HG03045 (cell line): ENCODE results near the gene CDCP2.
"Not testable (repeated sequence)": the region's sequence is repeated elsewhere in the genome, so short reads cannot be mapped to it uniquely, and the experiment has no call there.

ENCODE experiments used
- ATAC-seq: cut with Tn5 transposase; IDR thresholded peaks from one replicate; pipeline ENCODE4 v1.9.1; 2021; ENCODE audit warnings: mild to moderate bottlenecking, moderate library complexity; ENCODE audit not compliant: unreplicated experiment

Gene CDCP2

GRCh38 chr1:54118704-54119103 is 34.1 kb downstream of the CDCP2 start:
- ATAC-seq = no peak

- no peak for ATAC-seq
These were observed 34.8 kb downstream of the CDCP2 start for GRCh38 chr1:54117815-54118563.

- no peak for ATAC-seq
These were observed 37.3 kb downstream of the CDCP2 start for GRCh38 chr1:54115520-54115919.

GRCh38 chr1:54114955-54115354 is 37.8 kb downstream of the CDCP2 start:
- ATAC-seq = no peak

- ATAC-seq = no peak
These were observed 38.8 kb downstream of the CDCP2 start for GRCh38 chr1:54114001-54114400.

DNA sequence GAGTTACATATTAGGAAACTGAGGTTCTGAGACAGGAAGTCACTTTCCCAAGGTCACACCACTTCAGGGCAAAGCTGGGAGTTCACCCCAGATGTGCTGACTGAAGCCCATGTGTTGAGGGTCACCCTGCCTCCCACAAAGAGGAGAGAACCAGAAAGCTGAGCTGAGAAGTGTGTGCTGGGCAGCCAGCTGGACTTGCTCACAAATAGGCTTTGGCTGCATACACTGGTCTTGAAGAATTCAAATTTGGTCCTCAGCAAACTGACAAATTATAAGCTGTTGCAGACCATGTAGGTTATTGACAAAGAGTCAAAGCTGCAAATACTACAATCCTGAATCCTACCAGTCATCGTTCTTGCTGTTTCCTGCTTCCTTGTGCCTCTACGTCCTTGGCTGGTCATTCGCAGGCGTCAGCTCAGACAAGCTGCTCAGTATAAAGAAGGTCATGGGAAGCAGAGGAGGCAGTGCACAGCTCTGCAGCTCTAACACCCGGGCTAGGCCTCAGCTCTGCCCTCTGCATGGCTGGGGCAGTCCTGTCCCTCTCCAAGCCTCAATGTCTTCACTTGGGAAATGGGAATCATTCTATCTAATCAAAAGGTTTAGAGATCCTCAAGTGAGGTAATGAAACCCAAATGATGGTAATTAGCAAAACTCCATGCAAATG is 40.0 kb downstream of the CDCP2 start:
- ATAC-seq = no peak

- no peak for ATAC-seq
These were observed 40.8 kb downstream of the CDCP2 start for GRCh38 chr1:54112027-54112426.

DNA sequence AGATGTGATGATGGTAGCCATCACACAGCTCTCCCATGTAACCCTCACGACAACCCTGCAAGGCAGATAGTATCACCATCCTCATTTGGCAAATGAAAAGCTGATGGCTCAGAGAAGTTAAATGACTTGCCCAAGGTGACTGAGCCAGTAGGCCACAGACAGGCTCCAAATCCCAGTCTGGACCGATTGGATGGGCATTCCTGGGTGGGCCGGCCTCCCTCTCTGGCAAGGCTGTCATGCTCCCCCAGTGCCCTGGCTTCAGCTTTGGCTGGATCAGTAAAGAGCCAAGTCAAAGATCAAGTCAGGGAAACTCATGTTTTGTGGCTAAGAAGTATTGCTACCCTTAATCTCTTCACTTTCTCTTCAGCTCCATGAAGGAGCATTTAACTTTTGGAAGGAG is 41.2 kb downstream of the CDCP2 start:
- no peak for ATAC-seq

DNA sequence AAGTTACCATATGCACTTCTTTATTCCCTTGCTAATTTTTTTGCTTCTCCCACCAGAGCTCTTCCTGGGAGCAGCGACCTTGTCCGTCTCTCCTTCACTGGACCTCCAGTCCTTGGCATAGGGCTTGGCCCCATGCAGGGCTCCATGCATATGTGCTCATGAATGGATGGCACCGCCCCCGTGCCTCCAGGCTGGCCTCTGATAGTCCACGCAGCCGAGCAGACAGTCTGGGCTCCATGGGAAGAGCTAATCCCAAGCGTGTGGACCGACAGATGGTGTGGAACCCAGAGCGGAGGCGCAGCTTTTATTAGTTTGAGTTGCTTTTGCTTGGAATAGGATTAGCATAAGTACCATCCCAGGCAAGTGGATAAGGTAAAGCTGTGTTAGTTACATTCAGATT is 41.8 kb downstream of the CDCP2 start:
- no peak for ATAC-seq

- no peak for ATAC-seq
These were observed 43.4 kb downstream of the CDCP2 start for GRCh38 chr1:54109129-54110090.

DNA sequence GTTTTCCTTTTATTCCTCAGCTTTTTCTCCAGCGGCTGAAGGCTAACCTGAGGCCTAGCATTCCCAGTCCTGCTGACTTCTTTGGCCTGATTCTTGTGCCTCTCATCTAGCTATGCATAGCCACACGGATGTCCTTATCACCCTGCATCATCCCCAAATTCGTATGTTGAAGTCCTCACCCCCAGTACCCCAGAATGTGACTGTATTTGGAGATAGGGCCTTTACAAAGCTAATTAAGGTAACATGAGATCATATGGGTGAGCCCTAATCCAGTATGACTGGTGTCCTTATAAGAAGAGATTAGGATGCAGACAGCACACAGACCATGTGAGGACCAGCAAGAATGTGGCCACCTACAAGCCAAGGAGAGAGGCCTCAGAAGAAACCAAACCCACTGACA is 44.6 kb downstream of the CDCP2 start:
- no peak for ATAC-seq

DNA sequence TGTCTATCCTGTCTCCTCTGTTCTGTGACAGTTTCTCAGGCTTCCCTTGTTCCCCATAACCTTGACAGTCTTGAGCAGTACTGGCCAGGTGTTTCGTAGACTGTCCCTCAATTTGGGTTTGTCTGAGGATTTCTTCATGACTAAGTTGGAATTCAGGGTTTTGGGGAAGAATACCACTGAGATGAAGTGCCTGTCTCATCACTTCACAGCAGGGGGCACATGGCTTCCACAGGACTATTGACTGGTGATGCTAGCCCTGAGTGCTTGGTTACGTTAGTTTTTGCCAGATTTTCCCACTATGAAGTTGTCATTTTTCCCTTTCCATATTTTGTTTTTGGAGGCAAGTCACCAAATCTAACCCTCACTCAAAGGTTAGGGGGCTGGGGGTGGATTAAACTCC is 45.7 kb downstream of the CDCP2 start:
- ATAC-seq = no peak

- ATAC-seq = no peak
These were observed 47.0 kb downstream of the CDCP2 start for GRCh38 chr1:54105736-54106269.

- no peak for ATAC-seq
These were observed 47.7 kb downstream of the CDCP2 start for GRCh38 chr1:54105080-54105479.

DNA sequence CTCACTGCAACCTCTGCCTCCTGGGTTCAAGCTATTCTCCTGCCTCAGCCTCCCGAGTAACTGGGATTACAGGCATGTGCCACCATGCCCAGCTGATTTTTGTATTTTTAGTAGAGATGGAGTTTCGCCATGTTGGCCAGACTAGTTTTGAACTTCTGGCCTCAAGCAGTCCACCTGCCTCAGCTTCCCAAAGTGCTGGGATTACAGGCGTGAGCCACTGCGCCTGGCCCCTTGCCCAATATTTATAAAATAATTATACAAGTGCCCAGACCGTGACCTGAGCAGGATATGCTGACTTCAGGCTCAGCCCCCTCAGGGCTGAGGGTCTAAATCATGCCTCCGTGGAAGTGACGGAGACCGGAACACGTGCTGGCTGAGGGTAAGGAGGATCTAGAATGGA is 48.2 kb downstream of the CDCP2 start:
- not testable (repeated sequence) for ATAC-seq

- ATAC-seq = no peak
These were observed 49.4 kb downstream of the CDCP2 start for GRCh38 chr1:54103414-54103813.

DNA sequence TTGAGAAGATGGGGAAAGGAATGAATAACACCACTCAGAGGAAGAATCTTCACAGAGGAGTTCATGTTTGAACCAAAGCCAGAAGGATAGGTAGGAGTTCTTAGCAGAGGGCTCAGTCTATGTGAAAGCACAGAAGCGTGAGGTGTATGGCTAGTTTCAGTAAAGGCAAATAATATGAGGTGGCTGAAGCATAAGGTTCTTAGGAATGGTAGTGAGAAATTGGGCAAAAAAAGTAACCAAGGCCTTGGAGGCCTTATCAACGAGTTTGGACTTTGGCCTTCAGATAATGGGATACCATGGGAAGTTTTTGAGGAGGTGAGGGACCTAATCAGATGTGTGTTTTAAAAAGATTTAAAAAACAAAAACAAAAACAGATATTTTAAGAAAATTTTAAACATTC is 52.3 kb downstream of the CDCP2 start:
- ATAC-seq = no peak

- ATAC-seq = no peak
These were observed 53.7 kb downstream of the CDCP2 start for GRCh38 chr1:54099061-54099610.

GRCh38 chr1:54096877-54097240 is 55.9 kb downstream of the CDCP2 start:
- ATAC-seq = no peak

- ATAC-seq = no peak
These were observed 56.4 kb downstream of the CDCP2 start for GRCh38 chr1:54096227-54096876.
